Measurements from ENCODE around the gene PATZ1. TPM values are rescaled to one million over a fixed set of nuclear protein-coding genes. Genes with fewer than 3 reads are reported as not detected.
A peak's percentile ranks its signal among the peaks of the same experiment; 100 is the strongest.

PATZ1 gene
- total and polyA plus RNA-seq, 3 donors from 2014 or later, result 23.2 to 48.7 (median 38.1) TPM

DNA sequence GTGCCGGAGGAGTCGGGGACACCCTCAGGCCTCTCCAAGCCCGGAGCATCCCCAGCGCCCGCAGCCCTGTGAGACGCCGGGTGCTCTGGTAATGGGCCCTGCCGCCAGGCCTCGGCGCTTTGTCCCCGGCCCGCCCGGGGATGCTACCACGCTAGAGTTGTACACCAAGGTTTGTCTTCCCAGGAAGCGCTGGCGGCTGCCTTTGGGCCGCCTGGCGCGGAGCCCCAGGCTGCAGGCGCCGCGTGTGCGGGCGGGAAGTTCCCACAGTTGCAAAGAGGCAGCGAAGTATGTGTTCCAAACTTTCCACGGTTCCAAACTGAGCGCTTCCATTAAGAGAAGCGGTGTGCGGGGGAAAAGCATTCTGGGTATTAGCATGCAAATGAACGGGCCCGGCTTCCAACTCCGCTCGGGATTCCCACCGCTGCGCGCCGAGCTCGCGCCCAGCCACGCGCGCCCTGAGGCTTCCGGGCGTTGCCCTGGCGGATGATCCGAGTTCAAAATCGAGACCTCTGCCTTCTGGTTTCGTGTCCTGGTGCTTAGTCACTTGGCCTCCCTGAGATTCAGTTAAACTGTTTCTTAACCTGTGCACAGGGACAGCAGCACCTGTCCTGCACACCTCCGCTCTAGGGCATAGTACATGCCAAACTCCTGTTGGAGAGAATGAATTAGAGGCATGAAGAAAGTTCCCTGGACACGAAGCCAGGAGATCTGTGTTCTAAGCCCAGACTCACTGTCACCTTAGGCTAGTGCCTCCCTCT is 1.3 kb upstream of the PATZ1 start:
- H3K4me1 ChIP-seq, result peaks cover 31% of the 10 kb centered on the region
- H3K27me3 ChIP-seq, result no peaks in the 10 kb centered on the region
- H3K36me3 ChIP-seq (ENCODE audit: low read depth, missing control alignments), result no peaks in the 10 kb centered on the region
- intact Hi-C loops (cut with DNase I; ENCODE audit: low total_unique reads), result no loop called here
- H3K27ac ChIP-seq, result peak overlapping the region; percentile 77 to 80
- peak overlapping the region; percentile 66 to 72 for H3K4me3 ChIP-seq
- peak; percentile 81 for DNase-seq
- no peaks in the 10 kb centered on the region for H3K9me3 ChIP-seq
- 1% methylated on average over 23 to 49 of the region's 50 CpGs for WGBS, 2 donors
- TF ChIP-seq, protein P1, sequence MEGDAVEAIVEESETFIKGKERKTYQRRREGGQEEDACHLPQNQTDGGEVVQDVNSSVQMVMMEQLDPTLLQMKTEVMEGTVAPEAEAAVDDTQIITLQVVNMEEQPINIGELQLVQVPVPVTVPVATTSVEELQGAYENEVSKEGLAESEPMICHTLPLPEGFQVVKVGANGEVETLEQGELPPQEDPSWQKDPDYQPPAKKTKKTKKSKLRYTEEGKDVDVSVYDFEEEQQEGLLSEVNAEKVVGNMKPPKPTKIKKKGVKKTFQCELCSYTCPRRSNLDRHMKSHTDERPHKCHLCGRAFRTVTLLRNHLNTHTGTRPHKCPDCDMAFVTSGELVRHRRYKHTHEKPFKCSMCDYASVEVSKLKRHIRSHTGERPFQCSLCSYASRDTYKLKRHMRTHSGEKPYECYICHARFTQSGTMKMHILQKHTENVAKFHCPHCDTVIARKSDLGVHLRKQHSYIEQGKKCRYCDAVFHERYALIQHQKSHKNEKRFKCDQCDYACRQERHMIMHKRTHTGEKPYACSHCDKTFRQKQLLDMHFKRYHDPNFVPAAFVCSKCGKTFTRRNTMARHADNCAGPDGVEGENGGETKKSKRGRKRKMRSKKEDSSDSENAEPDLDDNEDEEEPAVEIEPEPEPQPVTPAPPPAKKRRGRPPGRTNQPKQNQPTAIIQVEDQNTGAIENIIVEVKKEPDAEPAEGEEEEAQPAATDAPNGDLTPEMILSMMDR (IDR thresholded peaks at IDR 0.05), result no peak
- TF ChIP-seq POLR2A (IDR thresholded peaks at IDR 0.05), result no peak

DNA sequence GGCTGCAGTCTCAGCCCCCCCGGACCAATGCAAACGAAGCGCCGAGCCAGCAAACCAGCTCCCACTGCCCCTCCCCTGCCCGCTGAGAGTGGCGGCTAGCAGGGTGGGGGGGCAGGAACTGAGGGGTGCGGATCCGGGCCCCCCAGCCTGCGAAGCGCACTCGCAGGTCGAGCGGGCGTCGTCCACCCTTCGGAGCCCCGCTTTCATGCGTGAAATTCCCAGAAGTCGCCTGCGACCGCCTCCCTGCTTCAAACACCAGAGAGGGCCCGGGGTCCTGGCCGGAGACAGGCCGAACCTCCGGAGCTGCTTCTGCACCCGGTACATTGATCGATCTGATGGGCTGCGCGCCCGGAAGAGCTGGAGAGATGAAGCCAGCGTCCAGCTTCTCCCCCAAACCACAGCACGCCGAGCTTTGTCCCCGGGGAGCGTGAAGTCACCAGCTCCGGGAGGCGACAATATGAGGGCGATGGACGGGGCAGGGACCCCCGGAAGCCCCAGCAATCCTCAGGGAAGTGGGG is 646 bp upstream of the PATZ1 start:
- Histone ChIP-seq H3K27me3 (no peaks in the 10 kb centered on the region), H3K4me3 (peak overlapping the region; percentile 66 to 72), H3K36me3 (ENCODE audit: low read depth, missing control alignments) (no peaks in the 10 kb centered on the region), H3K27ac (peak overlapping the region; percentile 77 to 80), H3K4me1 (peaks cover 34% of the 10 kb centered on the region), H3K9me3 (no peaks in the 10 kb centered on the region)
- WGBS, 2 donors, result 0% methylated on average over 32 of the region's 40 CpGs; no CpG with 5 or more reads in 1 of the 2 donors
- peak; percentile 73 for DNase-seq
- intact Hi-C loops (cut with DNase I; ENCODE audit: low total_unique reads), result no loop called here
- TF ChIP-seq, protein P1 (IDR thresholded peaks at IDR 0.05), result no peak
- TF ChIP-seq POLR2A (IDR thresholded peaks at IDR 0.05), result no peak

DNA sequence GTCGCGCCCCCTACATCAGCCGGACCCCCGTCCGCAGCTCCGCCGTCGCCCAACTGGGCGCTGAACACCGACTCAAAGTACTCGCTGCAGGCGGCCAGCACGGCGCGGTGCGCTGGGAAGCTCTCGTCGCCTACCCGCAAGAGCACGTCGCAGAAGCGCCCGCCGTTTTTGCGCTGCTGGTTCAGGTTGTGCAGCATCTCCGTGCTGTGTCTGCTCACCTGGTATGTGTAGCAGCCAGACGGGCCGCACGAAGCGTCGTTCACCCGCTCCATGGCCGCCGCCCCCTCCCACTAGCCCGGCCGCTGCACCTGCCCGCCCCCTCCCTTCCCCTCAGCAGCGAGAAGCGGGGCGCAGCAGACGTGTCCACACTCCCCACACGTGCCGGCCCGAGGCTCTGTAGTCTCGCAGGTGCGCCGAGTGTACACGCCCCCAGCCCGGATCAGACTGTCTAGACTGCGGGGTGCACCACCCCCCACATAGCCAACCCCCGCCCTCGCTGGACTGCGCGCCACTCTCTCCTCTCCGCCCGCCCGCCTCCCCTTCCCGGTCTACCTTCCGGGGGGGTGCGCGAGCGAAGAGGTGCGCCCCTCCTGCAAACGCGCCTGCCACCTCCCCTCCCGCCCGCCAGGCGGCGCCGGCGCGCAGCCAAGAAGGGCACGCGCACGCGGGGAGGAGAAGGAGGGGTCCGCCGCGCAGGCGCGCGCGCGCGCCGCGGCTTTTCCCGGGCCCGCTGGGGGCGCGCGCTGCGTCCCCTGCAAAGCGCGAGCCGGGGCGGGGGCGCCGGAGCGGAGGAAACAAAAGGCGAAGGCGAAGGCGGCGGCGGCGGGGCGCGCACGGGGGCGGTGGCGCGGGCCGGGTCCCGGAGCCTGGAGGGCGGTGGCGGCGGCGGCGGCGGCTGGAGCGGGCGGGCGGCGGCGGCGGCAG is 553 bp downstream of the PATZ1 start:
- Histone ChIP-seq H3K36me3 (ENCODE audit: low read depth, missing control alignments) (no peaks in the 10 kb centered on the region), H3K27me3 (no peaks in the 10 kb centered on the region), H3K4me1 (peaks cover 34% of the 10 kb centered on the region), H3K9me3 (no peaks in the 10 kb centered on the region), H3K27ac (peak overlapping the region in 1 of 2 donors; percentile 77), H3K4me3 (peak overlapping the region; percentile 66 to 72)
- TF ChIP-seq POLR2A (IDR thresholded peaks at IDR 0.05), result no peak
- TF ChIP-seq, protein P1 (IDR thresholded peaks at IDR 0.05), result peak; percentile 88 to 99 (median 94)
- WGBS, 2 donors, result 1 to 2% methylated on average over 32 to 101 of the region's 126 CpGs
- DNase-seq, result peak; percentile 89
- intact Hi-C loops (cut with DNase I; ENCODE audit: low total_unique reads), result no loop called here

DNA sequence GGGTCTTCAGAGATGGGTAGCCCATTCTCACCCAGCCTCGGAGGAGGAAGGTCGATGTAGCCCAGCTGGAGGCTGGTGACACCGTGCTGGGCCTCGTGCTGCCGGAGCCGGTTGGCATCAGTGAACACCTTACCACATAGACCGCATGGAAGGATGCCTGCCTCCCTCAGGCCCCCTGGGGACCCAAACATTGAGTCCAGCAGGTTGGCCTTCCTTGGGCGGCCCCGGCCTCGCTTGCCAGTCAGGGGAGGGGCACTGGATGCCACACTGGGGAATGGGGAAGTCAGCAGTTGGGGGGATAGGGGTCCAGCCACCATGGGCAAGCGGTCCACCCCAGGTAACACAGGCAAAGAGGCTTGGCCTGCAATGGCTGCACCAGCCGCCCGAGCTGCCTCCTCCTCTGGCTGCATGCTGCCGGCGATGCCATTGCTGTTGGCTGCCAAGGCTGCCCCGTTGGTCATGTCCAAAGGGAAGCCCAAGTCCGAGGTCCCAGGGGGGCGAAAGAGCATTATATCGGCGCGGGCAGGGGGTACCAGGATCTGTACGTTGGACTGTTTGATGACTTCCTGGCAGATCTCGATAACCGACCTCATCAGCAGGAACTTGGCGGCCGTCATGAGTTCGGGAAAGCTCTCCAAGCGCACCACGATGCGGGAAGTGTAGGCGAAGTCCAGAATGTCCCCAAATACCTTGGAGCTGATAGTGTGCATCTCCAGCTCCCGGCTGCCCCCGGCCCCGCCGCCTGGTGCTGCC is 1.4 kb downstream of the PATZ1 start:
- 41 to 51% methylated on average over 13 to 34 of the region's 35 CpGs for WGBS, 2 donors
- H3K4me1 ChIP-seq, result peaks cover 35% of the 10 kb centered on the region
- H3K4me3 ChIP-seq, result peak overlapping the region; percentile 61 to 66
- TF ChIP-seq, protein P1 (IDR thresholded peaks at IDR 0.05), result no peak
- TF ChIP-seq POLR2A (IDR thresholded peaks at IDR 0.05), result no peak
- no peaks in the 10 kb centered on the region for H3K27me3 ChIP-seq
- DNase-seq, result peak; percentile 67
- H3K36me3 ChIP-seq (ENCODE audit: low read depth, missing control alignments), result no peaks in the 10 kb centered on the region
- no peaks in the 10 kb centered on the region for H3K9me3 ChIP-seq
- peak overlapping the region in 1 of 2 donors; percentile 29 for H3K27ac ChIP-seq
- intact Hi-C loops (cut with DNase I; ENCODE audit: low total_unique reads), result no loop called here

Measured in testis (tissue), 3 donors.